Spleen (tissue), 7 donors: ENCODE data around the gene HIGD1A.

Experiments
- POLR2AphosphoS5 ChIP-seq, 3 donors: sonication (generic); formaldehyde crosslinking; IDR thresholded peaks; one replicate each; pipeline ENCODE4 v1.5.1; 2017; ENCODE audit warnings: antibody characterized with exemption in 3 of 3
- TF ChIP-seq, protein P1 (sequence below), 11 experiments: fragments of 200-600 bp in 7 of 11; fragments of 450-650 bp in 4 of 11; sonication (generic) in 4 of 11; IDR thresholded peaks in 8 of 11; conservative IDR thresholded peaks in 3 of 11; 1 replicate in 7 of 11; 2 replicates in 4 of 11; pipeline versions ENCODE4 v1.4.0 to v1.8.0; 2016 to 2021; ENCODE audit warnings: antibody characterized with exemption in 11 of 11, inconsistent platforms in 4 of 11, mild to moderate bottlenecking in 1 of 11
- donor health status: DM: no; HTN: no; CAD: no; lungs with moderate emphysema.
- donor health status: DM: no; HTN: no; CAD: no.
- donor health status: DM: no; HTN: no; CAD: no.

DNA sequence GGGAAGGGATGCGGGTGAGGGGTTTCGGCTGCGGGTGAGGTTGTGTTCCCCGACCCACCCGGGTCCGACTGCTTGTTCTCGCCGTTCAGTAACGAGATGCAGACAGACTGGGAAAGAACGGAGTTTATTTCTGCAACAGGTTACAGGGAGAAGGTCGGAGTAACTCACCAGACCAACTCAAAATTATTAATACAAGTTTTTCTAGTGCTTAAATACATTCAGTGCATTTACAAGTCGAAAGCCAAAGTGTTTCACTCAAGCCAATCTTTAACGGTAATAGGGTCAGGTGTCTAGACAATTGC, 492 bp upstream of the HIGD1A start:
- TF ChIP-seq, protein P1, sequence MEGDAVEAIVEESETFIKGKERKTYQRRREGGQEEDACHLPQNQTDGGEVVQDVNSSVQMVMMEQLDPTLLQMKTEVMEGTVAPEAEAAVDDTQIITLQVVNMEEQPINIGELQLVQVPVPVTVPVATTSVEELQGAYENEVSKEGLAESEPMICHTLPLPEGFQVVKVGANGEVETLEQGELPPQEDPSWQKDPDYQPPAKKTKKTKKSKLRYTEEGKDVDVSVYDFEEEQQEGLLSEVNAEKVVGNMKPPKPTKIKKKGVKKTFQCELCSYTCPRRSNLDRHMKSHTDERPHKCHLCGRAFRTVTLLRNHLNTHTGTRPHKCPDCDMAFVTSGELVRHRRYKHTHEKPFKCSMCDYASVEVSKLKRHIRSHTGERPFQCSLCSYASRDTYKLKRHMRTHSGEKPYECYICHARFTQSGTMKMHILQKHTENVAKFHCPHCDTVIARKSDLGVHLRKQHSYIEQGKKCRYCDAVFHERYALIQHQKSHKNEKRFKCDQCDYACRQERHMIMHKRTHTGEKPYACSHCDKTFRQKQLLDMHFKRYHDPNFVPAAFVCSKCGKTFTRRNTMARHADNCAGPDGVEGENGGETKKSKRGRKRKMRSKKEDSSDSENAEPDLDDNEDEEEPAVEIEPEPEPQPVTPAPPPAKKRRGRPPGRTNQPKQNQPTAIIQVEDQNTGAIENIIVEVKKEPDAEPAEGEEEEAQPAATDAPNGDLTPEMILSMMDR (IDR thresholded peaks at IDR 0.05 in 8 of 11, conservative IDR thresholded peaks at IDR 0.05 in 3 of 11), result no peak
- TF ChIP-seq POLR2AphosphoS5 (IDR thresholded peaks at IDR 0.05), result no peak
